Stimulated activated naive CD4-positive, alpha-beta T cell (primary cell): ENCODE measurements around the gene MIA2.
"Not testable (repeated sequence)": the region's sequence is repeated elsewhere in the genome, so short reads cannot be mapped to it uniquely, and the experiment has no call there.

Source experiments
- DNase-seq, 6 experiments: peaks; one replicate each; lab custom pipeline; 2025; lab: John Stamatoyannopoulos, UW

Gene MIA2

GRCh38 chr14:39233680-39234326 is at the start of gene MIA2:
MIA2 (plus strand) TSS chr14:39233915; CDS start chr14:39234115, 200 bp downstream.
- no peak for DNase-seq

GRCh38 chr14:39184628-39185255 is 49.0 kb upstream of the MIA2 start:
- no peak for DNase-seq

GRCh38 chr14:39185256-39186049 is 48.3 kb upstream of the MIA2 start:
- DNase-seq: no peak

GRCh38 chr14:39186941-39187525 is 46.7 kb upstream of the MIA2 start:
- DNase-seq: no peak

GRCh38 chr14:39203659-39204606 is 29.8 kb upstream of the MIA2 start:
- DNase-seq: no peak

- peak in 3 of 6 experiments; percentile 14 to 44 (median 25) for DNase-seq
These were observed 26.3 kb upstream of the MIA2 start for GRCh38 chr14:39207430-39207829.

GRCh38 chr14:39211109-39211741 is 22.5 kb upstream of the MIA2 start:
- no peak for DNase-seq

GRCh38 chr14:39212034-39212433 is 21.7 kb upstream of the MIA2 start:
- no peak for DNase-seq

GRCh38 chr14:39212693-39213092 is 21.0 kb upstream of the MIA2 start:
- DNase-seq: no peak

- no peak for DNase-seq
These were observed 16.4 kb upstream of the MIA2 start for GRCh38 chr14:39217214-39217879.

GRCh38 chr14:39218171-39218769 is 15.4 kb upstream of the MIA2 start:
- DNase-seq: no peak

GRCh38 chr14:39219075-39219499 is 14.6 kb upstream of the MIA2 start:
- no peak for DNase-seq

- DNase-seq: not testable (repeated sequence)
These were observed 13.2 kb upstream of the MIA2 start for GRCh38 chr14:39220473-39220872.

GRCh38 chr14:39228044-39228443 is 5.7 kb upstream of the MIA2 start:
- no peak for DNase-seq

GRCh38 chr14:39228509-39229221 is 5.0 kb upstream of the MIA2 start:
- DNase-seq: no peak

- DNase-seq: peak in 3 of 6 experiments; percentile 26 to 56 (median 44)
These were observed 4.5 kb upstream of the MIA2 start for GRCh38 chr14:39229222-39229543.

- no peak for DNase-seq
These were observed 4.1 kb upstream of the MIA2 start for GRCh38 chr14:39229601-39230110.

GRCh38 chr14:39230416-39231035 is 3.2 kb upstream of the MIA2 start:
- no peak for DNase-seq
